ENCODE data around the gene TNFRSF8.

- TF ChIP-seq CTCF (IDR thresholded peaks at IDR 0.05) (no peak), POLR2AphosphoS5 (IDR thresholded peaks at IDR 0.05) (no peak), POLR2A (IDR thresholded peaks at IDR 0.05) (no peak)
Measured at GRCh38 chr1:12179676-12180075, 116.6 kb downstream of the TNFRSF8 start.
